DND-41 (cell line): Measurements from ENCODE around the gene TAB2.

Source experiments
- EZH2 ChIP-seq: IDR thresholded peaks from 3 replicates; pipeline ENCODE4 v1.6.1; 2012; ENCODE audit warnings: borderline replicate concordance, low read depth, mild to moderate bottlenecking, moderate library complexity, low read length, inconsistent platforms; ENCODE audit not compliant: severe bottlenecking
- TF ChIP-seq, protein P1 (sequence below): IDR thresholded peaks from 2 replicates; pipeline ENCODE4 v1.5.1; 2012; ENCODE audit warnings: borderline replicate concordance, low read length, moderate library complexity, mild to moderate bottlenecking; ENCODE audit not compliant: poor library complexity, severe bottlenecking; ENCODE audit errors: extremely low read depth

DNA sequence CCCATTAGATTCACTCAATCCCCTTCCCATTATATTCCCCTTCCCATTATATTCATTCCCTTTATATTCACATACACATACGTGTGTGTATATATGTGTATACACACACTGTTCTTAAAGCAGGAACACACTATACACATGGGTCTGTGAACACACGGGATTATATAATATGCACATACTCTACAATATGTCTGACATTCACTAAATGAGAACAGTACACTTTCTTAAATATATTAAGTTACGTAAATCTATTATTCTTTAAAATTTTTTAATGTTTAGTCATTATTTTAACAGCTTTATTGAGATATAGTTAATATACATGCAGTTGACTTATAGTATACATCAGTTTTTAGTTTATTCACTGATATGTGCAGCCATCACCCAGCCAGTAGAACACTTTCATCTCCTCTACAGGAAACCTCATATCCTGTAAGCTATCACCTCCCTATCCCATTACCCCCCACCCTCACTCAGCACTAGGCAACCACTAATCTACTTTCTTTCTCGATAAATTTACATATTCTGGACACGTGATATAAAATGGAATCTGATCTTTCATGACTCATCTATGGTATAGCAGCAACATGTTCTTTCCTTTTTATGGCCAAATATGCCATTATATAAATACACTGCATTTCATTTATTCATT is 68.6 kb downstream of the TAB2 start:
- TF ChIP-seq, protein P1, sequence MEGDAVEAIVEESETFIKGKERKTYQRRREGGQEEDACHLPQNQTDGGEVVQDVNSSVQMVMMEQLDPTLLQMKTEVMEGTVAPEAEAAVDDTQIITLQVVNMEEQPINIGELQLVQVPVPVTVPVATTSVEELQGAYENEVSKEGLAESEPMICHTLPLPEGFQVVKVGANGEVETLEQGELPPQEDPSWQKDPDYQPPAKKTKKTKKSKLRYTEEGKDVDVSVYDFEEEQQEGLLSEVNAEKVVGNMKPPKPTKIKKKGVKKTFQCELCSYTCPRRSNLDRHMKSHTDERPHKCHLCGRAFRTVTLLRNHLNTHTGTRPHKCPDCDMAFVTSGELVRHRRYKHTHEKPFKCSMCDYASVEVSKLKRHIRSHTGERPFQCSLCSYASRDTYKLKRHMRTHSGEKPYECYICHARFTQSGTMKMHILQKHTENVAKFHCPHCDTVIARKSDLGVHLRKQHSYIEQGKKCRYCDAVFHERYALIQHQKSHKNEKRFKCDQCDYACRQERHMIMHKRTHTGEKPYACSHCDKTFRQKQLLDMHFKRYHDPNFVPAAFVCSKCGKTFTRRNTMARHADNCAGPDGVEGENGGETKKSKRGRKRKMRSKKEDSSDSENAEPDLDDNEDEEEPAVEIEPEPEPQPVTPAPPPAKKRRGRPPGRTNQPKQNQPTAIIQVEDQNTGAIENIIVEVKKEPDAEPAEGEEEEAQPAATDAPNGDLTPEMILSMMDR = no peak
- no peak for TF ChIP-seq EZH2
